Prostate gland (tissue), 2 donors: ENCODE measurements around the gene CTIF.

Source experiments
- POLR2AphosphoS5 ChIP-seq: sonication (generic); formaldehyde crosslinking; IDR thresholded peaks from one replicate; pipeline ENCODE4 v1.6.1; 2017; ENCODE audit warnings: antibody characterized with exemption
- TF ChIP-seq, protein P1 (sequence below), 4 experiments: fragments of 200-600 bp in 2 of 4; fragments of 450-650 bp in 2 of 4; sonication (generic) in 2 of 4; IDR thresholded peaks; 1 replicate in 3 of 4; 2 replicates in 1 of 4; pipeline ENCODE4 v1.5.1; 2016 to 2019; ENCODE audit warnings: antibody characterized with exemption in 4 of 4, mild to moderate bottlenecking in 2 of 4, moderate library complexity in 2 of 4

DNA sequence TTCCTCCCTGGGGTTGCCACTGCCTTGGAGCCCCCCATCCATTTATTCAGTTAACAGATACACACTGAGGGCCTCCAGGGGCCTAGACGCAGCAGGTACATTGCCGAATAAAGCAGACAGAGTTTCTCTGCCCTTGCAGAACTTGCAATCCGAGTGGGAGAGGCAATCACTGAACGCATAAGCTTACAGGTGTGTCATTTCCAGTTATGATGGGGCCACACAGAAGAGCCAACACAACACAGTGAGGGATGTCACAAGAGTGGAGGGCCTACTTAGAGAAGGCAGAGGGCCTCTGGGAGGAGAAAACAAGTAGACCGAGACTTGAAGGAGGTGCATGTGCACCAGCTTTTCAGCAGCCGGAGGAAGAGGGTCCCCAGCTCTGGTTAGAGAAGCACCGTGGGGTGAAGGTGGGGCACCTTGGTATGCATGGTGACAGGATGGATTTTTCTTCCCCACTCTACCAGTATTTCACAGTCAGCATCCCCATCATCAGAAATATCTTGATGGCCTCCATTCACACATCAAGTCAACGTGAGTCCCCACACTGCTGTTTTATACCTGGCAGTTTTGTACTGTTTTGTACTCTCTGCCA, 261.0 kb downstream of the CTIF start:
- TF ChIP-seq, protein P1, sequence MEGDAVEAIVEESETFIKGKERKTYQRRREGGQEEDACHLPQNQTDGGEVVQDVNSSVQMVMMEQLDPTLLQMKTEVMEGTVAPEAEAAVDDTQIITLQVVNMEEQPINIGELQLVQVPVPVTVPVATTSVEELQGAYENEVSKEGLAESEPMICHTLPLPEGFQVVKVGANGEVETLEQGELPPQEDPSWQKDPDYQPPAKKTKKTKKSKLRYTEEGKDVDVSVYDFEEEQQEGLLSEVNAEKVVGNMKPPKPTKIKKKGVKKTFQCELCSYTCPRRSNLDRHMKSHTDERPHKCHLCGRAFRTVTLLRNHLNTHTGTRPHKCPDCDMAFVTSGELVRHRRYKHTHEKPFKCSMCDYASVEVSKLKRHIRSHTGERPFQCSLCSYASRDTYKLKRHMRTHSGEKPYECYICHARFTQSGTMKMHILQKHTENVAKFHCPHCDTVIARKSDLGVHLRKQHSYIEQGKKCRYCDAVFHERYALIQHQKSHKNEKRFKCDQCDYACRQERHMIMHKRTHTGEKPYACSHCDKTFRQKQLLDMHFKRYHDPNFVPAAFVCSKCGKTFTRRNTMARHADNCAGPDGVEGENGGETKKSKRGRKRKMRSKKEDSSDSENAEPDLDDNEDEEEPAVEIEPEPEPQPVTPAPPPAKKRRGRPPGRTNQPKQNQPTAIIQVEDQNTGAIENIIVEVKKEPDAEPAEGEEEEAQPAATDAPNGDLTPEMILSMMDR (IDR thresholded peaks at IDR 0.05): no peak
- TF ChIP-seq POLR2AphosphoS5: no peak
